GM12878 (cell line): ENCODE results near the gene SSR1. TPM values are rescaled to one million over a fixed set of nuclear protein-coding genes. Genes with fewer than 3 reads are reported as not detected.

Source experiments
- polyA plus RNA-seq, 11 experiments: library from polyadenylated mRNA; depleted of rRNA in 4 of 11; unstranded in 6 of 11; stranded (reverse) in 5 of 11; fragments of >200 nt; fragmentation: Nextera tagmentation in 4 of 11; fragmentation: Illumina TruSeq in 1 of 11; extraction: Ambion mirVana in 4 of 11; extraction: Trizol in 1 of 11; gene quantifications; 1 replicate in 1 of 11; 2 replicates in 10 of 11; pipeline versions ENCODE4 v1.2.1 to v1.2.3, GENCODE V29; 2011 to 2016; ENCODE audit warnings: inconsistent platforms in 2 of 11, missing spikeins in 2 of 11, low read depth in 1 of 11
- total RNA-seq, 4 experiments: library from RNA; depleted of rRNA in 3 of 4; stranded (reverse); fragments of >200 nt in 3 of 4; fragmentation: Illumina TruSeq in 1 of 4; extraction: Trizol in 1 of 4; gene quantifications; 2 replicates each; pipeline versions ENCODE4 v1.2.1 to v1.2.3, GENCODE V29; 2013 to 2021

SSR1 gene
- total and polyA plus RNA-seq, 10 of the 15 experiments (the other 5 are each of a cell fraction or from before 2014, with no cell fraction given) = 42.0 to 209 (median 128) TPM

Other genes starting within 250 kb of the SSR1 start
- 12.3 and 14.9 TPM in 2 replicates for gene RREB1, start 205.2 kb downstream of the SSR1 start, total RNA-seq (2014; rRNA removed)
- gene RREB1, start 205.2 kb downstream of the SSR1 start, total RNA-seq (2014; rRNA removed; fragmentation: Illumina TruSeq; extraction: Trizol) = 12.4 and 12.5 TPM in 2 replicates
- 27.3 and 30.3 TPM in 2 replicates for gene RREB1, start 205.2 kb downstream of the SSR1 start, total RNA-seq (2021)
- 2.9 and 3.1 TPM in 2 replicates for gene RREB1, start 205.2 kb downstream of the SSR1 start, polyA plus RNA-seq (2011; rRNA removed)
- gene RREB1, start 205.2 kb downstream of the SSR1 start, polyA plus RNA-seq (2014; fragmentation: Illumina TruSeq; extraction: Trizol) = 4.4 and 7.2 TPM in 2 replicates
- gene RREB1, start 205.2 kb downstream of the SSR1 start, polyA plus RNA-seq (2014; fragmentation: Nextera tagmentation; extraction: Ambion mirVana) = 1 to 10 TPM; 1.9 to 2.1 TPM
- 9.3 and 11.3 TPM in 2 replicates for gene RREB1, start 205.2 kb downstream of the SSR1 start, polyA plus RNA-seq (2014; rRNA removed)
- 1 to 10 TPM; 7.9 to 9.9 TPM for gene RREB1, start 205.2 kb downstream of the SSR1 start, polyA plus RNA-seq (2016; fragmentation: Nextera tagmentation; extraction: Ambion mirVana)
- gene CAGE1, start 76.5 kb upstream of the SSR1 start, total RNA-seq (2014; rRNA removed) = 0.11 TPM in 2 replicates
- 0.09 TPM in 2 replicates for gene CAGE1, start 76.5 kb upstream of the SSR1 start, total RNA-seq (2014; rRNA removed; fragmentation: Illumina TruSeq; extraction: Trizol)
- gene CAGE1, start 76.5 kb upstream of the SSR1 start, total RNA-seq (2021) = 0.08 and 0.21 TPM in 2 replicates
- gene CAGE1, start 76.5 kb upstream of the SSR1 start, polyA plus RNA-seq (2011; rRNA removed) = not detected in 2 replicates
- not detected in 2 replicates for gene CAGE1, start 76.5 kb upstream of the SSR1 start, polyA plus RNA-seq (2014; fragmentation: Illumina TruSeq; extraction: Trizol)
- gene CAGE1, start 76.5 kb upstream of the SSR1 start, polyA plus RNA-seq (2014; fragmentation: Nextera tagmentation; extraction: Ambion mirVana) = under 1 TPM in 1 of 2 experiments, not detected in 1; 0.05 TPM
- gene CAGE1, start 76.5 kb upstream of the SSR1 start, polyA plus RNA-seq (2014; rRNA removed) = 0.03 and 0.06 TPM in 2 replicates
- gene CAGE1, start 76.5 kb upstream of the SSR1 start, polyA plus RNA-seq (2016; fragmentation: Nextera tagmentation; extraction: Ambion mirVana) = under 1 TPM; 0.08 to 0.42 TPM
- gene RIOK1, start 76.6 kb upstream of the SSR1 start, total RNA-seq (2014; rRNA removed) = 36.2 and 44.6 TPM in 2 replicates
- 29.8 and 32.0 TPM in 2 replicates for gene RIOK1, start 76.6 kb upstream of the SSR1 start, total RNA-seq (2014; rRNA removed; fragmentation: Illumina TruSeq; extraction: Trizol)
- 29.9 and 30.6 TPM in 2 replicates for gene RIOK1, start 76.6 kb upstream of the SSR1 start, total RNA-seq (2021)
- 12.2 and 16.1 TPM in 2 replicates for gene RIOK1, start 76.6 kb upstream of the SSR1 start, polyA plus RNA-seq (2011; rRNA removed)
- 35.4 and 43.0 TPM in 2 replicates for gene RIOK1, start 76.6 kb upstream of the SSR1 start, polyA plus RNA-seq (2014; fragmentation: Illumina TruSeq; extraction: Trizol)
- 10 to 100 TPM; 31.0 to 40.2 TPM for gene RIOK1, start 76.6 kb upstream of the SSR1 start, polyA plus RNA-seq (2014; fragmentation: Nextera tagmentation; extraction: Ambion mirVana)
- 27.5 and 29.2 TPM in 2 replicates for gene RIOK1, start 76.6 kb upstream of the SSR1 start, polyA plus RNA-seq (2014; rRNA removed)
- 10 to 100 TPM; 35.8 to 40.3 TPM for gene RIOK1, start 76.6 kb upstream of the SSR1 start, polyA plus RNA-seq (2016; fragmentation: Nextera tagmentation; extraction: Ambion mirVana)
- under 0.01 TPM in 1 of 2 replicates, not detected in the other for gene DSP, start 228.5 kb upstream of the SSR1 start, total RNA-seq (2014; rRNA removed)
- gene DSP, start 228.5 kb upstream of the SSR1 start, total RNA-seq (2014; rRNA removed; fragmentation: Illumina TruSeq; extraction: Trizol) = not detected in 2 replicates
- gene DSP, start 228.5 kb upstream of the SSR1 start, total RNA-seq (2021) = 0.21 and 0.36 TPM in 2 replicates
- gene DSP, start 228.5 kb upstream of the SSR1 start, polyA plus RNA-seq (2011; rRNA removed) = 0.01 TPM in 1 of 2 replicates, not detected in the other
- gene DSP, start 228.5 kb upstream of the SSR1 start, polyA plus RNA-seq (2014; fragmentation: Illumina TruSeq; extraction: Trizol) = 0.01 TPM in 1 of 2 replicates, not detected in the other
- not detected for gene DSP, start 228.5 kb upstream of the SSR1 start, polyA plus RNA-seq (2014; fragmentation: Nextera tagmentation; extraction: Ambion mirVana)
- gene DSP, start 228.5 kb upstream of the SSR1 start, polyA plus RNA-seq (2014; rRNA removed) = not detected in 2 replicates
- under 1 TPM; 0.07 to 0.23 TPM for gene DSP, start 228.5 kb upstream of the SSR1 start, polyA plus RNA-seq (2016; fragmentation: Nextera tagmentation; extraction: Ambion mirVana)